HCT116 (cell line): ENCODE measurements around the gene ZSWIM5. TPM values are rescaled to one million over a fixed set of nuclear protein-coding genes. Genes with fewer than 3 reads are reported as not detected.
"Not testable (repeated sequence)": the region's sequence is repeated elsewhere in the genome, so short reads cannot be mapped to it uniquely, and the experiment has no call there.

Source experiments
- ATAC-seq: fragments of 200-7000 bp; cut with Tn5 transposase; 2 replicates; pipeline ENCODE4 v1.9.1; 2020; ENCODE audit warnings: mild to moderate bottlenecking, moderate library complexity
- BruUV-seq: library from RNA; stranded (reverse); fragments of 400-500 nt; replicated peaks from 2 replicates; lab custom pipeline; 2021; lab: Mats Ljungman, UMichigan
- CTCF ChIA-PET: fragments of 300-600 bp; sonication (Branson Sonifier 250); formaldehyde crosslinking; loops from one replicate; lab custom pipeline; 2021; ENCODE audit warnings: antibody characterized with exemption; lab: Charles Lee
- POLR2A ChIA-PET: fragments of 300-600, 350-600 bp; sonication (Branson Sonifier 250); formaldehyde crosslinking; loops from one replicate; lab custom pipeline; 2021; ENCODE audit warnings: antibody characterized with exemption; lab: Charles Lee
- RAD21 ChIA-PET, 2 experiments: fragments of 300-600 bp; sonication (Branson Sonifier 250); formaldehyde crosslinking; loops; one replicate each; lab custom pipeline; 2023; ENCODE audit warnings: low total read pairs in 2 of 2; ENCODE audit not compliant: uncharacterized antibody in 2 of 2, unreplicated experiment in 2 of 2, low non-redundant PET in 1 of 2; lab: Charles Lee
- DNase-seq: peaks from one replicate; pipeline ENCODE4 v3.0.0-alpha.2; 2010; ENCODE audit warnings: low read depth, low spot score
- H2AFZ ChIP-seq: fragments of 200-600 bp; shearing (Covaris generic), sonication (generic); 2 replicates; pipeline ENCODE4 v1.6.1; 2017; ENCODE audit warnings: low read depth, mixed run types, mixed read lengths, antibody characterized with exemption, low read length; ENCODE audit not compliant: poor library complexity, severe bottlenecking
- H3K27ac ChIP-seq: 2 replicates; pipeline ENCODE4 v1.5.1; 2012; ENCODE audit warnings: low read depth, low read length
- H3K27me3 ChIP-seq: fragments of 200-600 bp; sonication (generic); 2 replicates; pipeline ENCODE4 v1.6.1; 2016; ENCODE audit warnings: mixed run types, low read length, mixed read lengths; ENCODE audit not compliant: insufficient read depth
- H3K36me3 ChIP-seq, 2 experiments: fragments of 200-500 bp in 1 of 2; fragments of 200-600 bp in 1 of 2; sonication (Bioruptor generic) in 1 of 2; sonication (generic) in 1 of 2; 2 replicates each; pipeline versions ENCODE4 v1.5.1 to v1.6.1; 2014 to 2016; ENCODE audit warnings: low read length in 2 of 2, inconsistent platforms in 1 of 2, mixed read lengths in 1 of 2, mixed run types in 1 of 2; ENCODE audit not compliant: insufficient read depth in 2 of 2, control insufficient read depth in 1 of 2
- H3K4me1 ChIP-seq, 2 experiments: fragments of 200-600 bp in 1 of 2; sonication (generic) in 1 of 2; 2 replicates each; pipeline versions ENCODE4 v1.5.1 to v1.6.1; 2012 to 2017; ENCODE audit warnings: low read length in 2 of 2, inconsistent platforms in 1 of 2, mild to moderate bottlenecking in 1 of 2, mixed read lengths in 1 of 2, mixed run types in 1 of 2, moderate library complexity in 1 of 2; ENCODE audit not compliant: insufficient read depth in 2 of 2, control insufficient read depth in 1 of 2
- H3K4me2 ChIP-seq: fragments of 200-600 bp; sonication (generic); 2 replicates; pipeline ENCODE4 v1.6.1; 2017; ENCODE audit warnings: mixed run types, low read length, mixed read lengths
- H3K4me3 ChIP-seq, 2 experiments: fragments of 200-600 bp in 1 of 2; sonication (generic) in 1 of 2; replicated peaks in 1 of 2; 2 replicates each; pipeline ENCODE4 v1.5.1; 2011 to 2016; ENCODE audit warnings: low read length in 2 of 2, control low read depth in 1 of 2, low read depth in 1 of 2, mild to moderate bottlenecking in 1 of 2, mixed read lengths in 1 of 2, mixed run types in 1 of 2
- H3K79me2 ChIP-seq: fragments of 200-600 bp; sonication (generic); 2 replicates; pipeline ENCODE4 v1.6.1; 2017; ENCODE audit warnings: mild to moderate bottlenecking, mixed run types, low read length, moderate library complexity, mixed read lengths; ENCODE audit not compliant: insufficient read depth
- H3K9ac ChIP-seq: fragments of 200-600 bp; sonication (generic); 2 replicates; pipeline ENCODE4 v1.6.1; 2016; ENCODE audit warnings: low read length, mixed read lengths
- H3K9me2 ChIP-seq: fragments of 200-600 bp; sonication (generic), shearing (Covaris generic); 2 replicates; pipeline ENCODE4 v1.6.1; 2017; ENCODE audit warnings: mixed run types, mild to moderate bottlenecking, moderate library complexity; ENCODE audit not compliant: insufficient read depth
- H3K9me3 ChIP-seq, 2 experiments: fragments of 200-500 bp in 1 of 2; fragments of 200-600 bp in 1 of 2; sonication (Bioruptor generic) in 1 of 2; sonication (generic) in 1 of 2; 2 replicates each; pipeline ENCODE4 v1.6.1; 2014 to 2017; ENCODE audit warnings: low read length in 2 of 2, mixed read lengths in 2 of 2, inconsistent platforms in 1 of 2, low read depth in 1 of 2, mild to moderate bottlenecking in 1 of 2, mixed run types in 1 of 2, moderate library complexity in 1 of 2; ENCODE audit not compliant: control insufficient read depth in 1 of 2, insufficient read depth in 1 of 2
- H4K20me1 ChIP-seq: fragments of 200-600 bp; sonication (generic), shearing (Covaris generic); 2 replicates; pipeline ENCODE4 v1.6.1; 2017; ENCODE audit warnings: mixed run types, mild to moderate bottlenecking, moderate library complexity; ENCODE audit not compliant: insufficient read depth
- CBX3 ChIP-seq: IDR thresholded peaks from 2 replicates; pipeline ENCODE4 v1.6.1; 2012; ENCODE audit warnings: low read depth
- CEBPB ChIP-seq: IDR thresholded peaks from 2 replicates; pipeline ENCODE4 v1.6.1; 2012; ENCODE audit warnings: low read depth
- EZH2 ChIP-seq: fragments of 200-600 bp; sonication (generic); IDR thresholded peaks from 2 replicates; pipeline ENCODE4 v1.6.1; 2017; ENCODE audit warnings: antibody characterized with exemption, mixed run types
- EZH2phosphoT487 ChIP-seq: fragments of 200-600 bp; IDR thresholded peaks from 2 replicates; pipeline ENCODE4 v1.6.1; 2018; ENCODE audit warnings: antibody characterized with exemption, borderline replicate concordance
- JUND ChIP-seq: IDR thresholded peaks from 2 replicates; pipeline ENCODE4 v1.6.1; 2012
- POLR2A ChIP-seq: IDR thresholded peaks from 2 replicates; pipeline ENCODE4 v1.7.0; 2011; ENCODE audit warnings: borderline replicate concordance; ENCODE audit not compliant: insufficient read depth, insufficient read length; ENCODE audit errors: extremely low read depth
- RAD21 ChIP-seq: IDR thresholded peaks from 2 replicates; pipeline ENCODE4 v1.6.1; 2012; ENCODE audit warnings: low read depth, mild to moderate bottlenecking
- SP1 ChIP-seq: IDR thresholded peaks from 2 replicates; pipeline ENCODE4 v1.6.1; 2012; ENCODE audit warnings: low read depth
- YY1 ChIP-seq: IDR thresholded peaks from 2 replicates; pipeline ENCODE4 v1.6.1; 2011; ENCODE audit warnings: low read length, low read depth, moderate library complexity, mild to moderate bottlenecking; ENCODE audit not compliant: insufficient replicate concordance; ENCODE audit errors: extremely low read depth
- ZBTB33 ChIP-seq: IDR thresholded peaks from 2 replicates; pipeline ENCODE4 v1.6.1; 2011; ENCODE audit warnings: mild to moderate bottlenecking, low read length, moderate library complexity; ENCODE audit not compliant: insufficient replicate concordance; ENCODE audit errors: extremely low read depth
- intact Hi-C: fragments of 100-400 bp; cut with micrococcal nuclease; formaldehyde crosslinking; loops from 2 replicates; pipeline ENCODE4 v1.10.0; 2022
- total RNA-seq: library from RNA; stranded (reverse); gene quantifications from one replicate; pipeline ENCODE4 v1.2.1, GENCODE V29; 2021; ENCODE audit not compliant: unreplicated experiment
- TF ChIP-seq, protein P1 (sequence below): IDR thresholded peaks from 2 replicates; pipeline ENCODE4 v1.6.1; 2012

ZSWIM5 gene
- total RNA-seq, 1 experiment from 2014 or later: 1.1 TPM

DNA sequence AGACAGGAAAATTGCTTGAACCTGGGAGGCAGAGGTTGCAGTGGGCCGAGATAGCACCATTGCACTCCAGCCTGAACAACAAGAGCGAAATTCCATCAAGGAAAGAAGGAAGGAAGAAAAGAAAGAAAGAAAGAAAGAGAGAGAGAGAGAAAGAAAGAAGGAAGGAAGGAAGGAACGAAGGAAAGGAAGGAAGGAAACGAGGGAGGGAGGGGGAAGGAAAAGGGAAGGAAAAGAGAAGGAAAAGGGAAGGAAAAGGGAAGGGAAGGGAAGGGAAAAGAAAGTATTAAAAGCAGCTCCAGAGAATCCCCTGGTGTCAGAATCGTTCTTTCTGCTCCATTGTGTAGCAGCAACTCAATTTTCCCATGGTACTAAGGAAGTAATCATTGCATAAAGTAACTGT, 19.2 kb upstream of the ZSWIM5 start:
- Histone ChIP-seq H3K9me2 (no peaks in the 10 kb centered on the region), H2AFZ (no peak overlapping the region), H3K4me1 (peaks cover 0 to 6% of the 10 kb centered on the region in 2 experiments; a peak in 1 of 4 replicates), H3K79me2 (no peaks in the 10 kb centered on the region), H3K9ac (no peak overlapping the region), H4K20me1 (no peaks in the 10 kb centered on the region), H3K9me3 (no peaks in the 10 kb centered on the region), H3K27ac (no peak overlapping the region), H3K27me3 (no peaks in the 10 kb centered on the region), H3K36me3 (no peaks in the 10 kb centered on the region), H3K4me2 (no peak overlapping the region), H3K4me3 (no peak overlapping the region)
- ATAC-seq: no peak
- ChIA-PET CTCF (no interaction called here), POLR2A (no interaction called here), RAD21 (no interaction called here)
- no TSS peak for BruUV-seq
- TF ChIP-seq CBX3 (no peak), YY1 (no peak), EZH2phosphoT487 (no peak), ZBTB33 (no peak), RAD21 (no peak), SP1 (no peak), POLR2A (no peak), EZH2 (no peak), CEBPB (no peak), JUND (no peak)
- TF ChIP-seq, protein P1, sequence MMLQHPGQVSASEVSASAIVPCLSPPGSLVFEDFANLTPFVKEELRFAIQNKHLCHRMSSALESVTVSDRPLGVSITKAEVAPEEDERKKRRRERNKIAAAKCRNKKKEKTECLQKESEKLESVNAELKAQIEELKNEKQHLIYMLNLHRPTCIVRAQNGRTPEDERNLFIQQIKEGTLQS: no peak
- intact Hi-C loops: no loop called here
- DNase-seq: no peak

- BruUV-seq, H3K79me2 ChIP-seq, ATAC-seq, H3K27me3 ChIP-seq, CTCF ChIA-PET, H3K9ac ChIP-seq, H2AFZ ChIP-seq, H3K4me2 ChIP-seq, H3K4me1 ChIP-seq, intact Hi-C loops, H3K9me2 ChIP-seq, H3K27ac ChIP-seq, H3K36me3 ChIP-seq, RAD21 ChIA-PET, H3K9me3 ChIP-seq, DNase-seq, H4K20me1 ChIP-seq, H3K4me3 ChIP-seq, POLR2A ChIA-PET: not testable (repeated sequence)
Measured at GRCh38 chr1:45223710-45224109, 17.3 kb upstream of the ZSWIM5 start.
